ENCODE data around the gene KNCN. TPM values are rescaled to one million over a fixed set of nuclear protein-coding genes. Genes with fewer than 3 reads are reported as not detected.

Gene KNCN
- total RNA-seq, 4 donors from 2014 or later, result not detected

GRCh38 chr1:46554597-46555381, 3.3 kb upstream of the KNCN start:
- Histone ChIP-seq H3K27ac (no peak overlapping the region), H3K4me1 (no peaks in the 10 kb centered on the region), H3K36me3 (no peaks in the 10 kb centered on the region), H3K27me3 (no peaks in the 10 kb centered on the region), H3K4me3 (no peak overlapping the region), H3K9me3 (no peaks in the 10 kb centered on the region)
- intact Hi-C loops (cut with DNase I; ENCODE audit: low total_unique reads), result no loop called here
- no peak for DNase-seq
- TF ChIP-seq CTCF (IDR thresholded peaks at IDR 0.05) (no peak), POLR2A (IDR thresholded peaks at IDR 0.05) (no peak)

DNA sequence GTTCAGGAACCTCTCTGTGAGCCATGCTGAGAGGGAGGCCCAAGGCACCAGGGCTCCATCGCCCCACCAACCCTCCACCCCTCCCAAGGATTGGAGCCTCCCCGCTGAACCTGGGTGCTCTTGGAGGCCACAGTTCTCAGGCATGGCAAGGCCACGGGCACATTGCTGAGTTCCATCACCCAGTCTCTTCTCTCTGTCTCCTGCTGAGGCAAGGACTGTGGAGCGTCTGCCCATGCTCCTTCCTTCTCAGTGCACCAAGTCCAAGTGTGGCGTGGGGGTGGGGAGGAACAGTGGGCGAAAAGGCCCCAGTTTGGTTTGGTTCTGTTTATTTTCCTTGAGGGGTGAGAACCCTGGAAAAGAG, 2.8 kb upstream of the KNCN start:
- no peak for DNase-seq
- Histone ChIP-seq H3K36me3 (no peaks in the 10 kb centered on the region), H3K4me3 (no peak overlapping the region), H3K4me1 (no peaks in the 10 kb centered on the region), H3K27ac (no peak overlapping the region), H3K9me3 (no peaks in the 10 kb centered on the region), H3K27me3 (no peaks in the 10 kb centered on the region)
- TF ChIP-seq CTCF (IDR thresholded peaks at IDR 0.05) (no peak), POLR2A (IDR thresholded peaks at IDR 0.05) (no peak)
- intact Hi-C loops (cut with DNase I; ENCODE audit: low total_unique reads), result no loop called here

DNA sequence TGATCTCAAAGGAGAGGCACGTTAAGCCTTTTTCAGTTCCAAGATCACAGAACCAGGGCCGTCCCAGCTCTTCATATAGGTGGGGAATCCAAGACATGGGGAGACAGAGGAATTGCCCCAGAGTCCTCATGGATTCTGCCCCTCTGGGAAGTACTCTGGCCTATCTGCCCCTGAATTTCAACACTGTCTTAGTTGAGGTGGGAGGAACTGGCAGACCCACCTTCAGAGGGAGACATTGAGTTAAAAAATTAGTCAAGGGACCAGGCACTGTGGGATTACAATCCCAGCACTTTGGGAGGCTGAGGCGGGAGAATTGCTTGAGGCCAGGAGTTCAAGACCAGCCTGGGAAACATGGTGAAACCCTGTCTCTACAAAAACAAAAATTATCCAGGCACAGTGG, 2.1 kb upstream of the KNCN start:
- Histone ChIP-seq H3K27ac (no peak overlapping the region), H3K27me3 (no peaks in the 10 kb centered on the region), H3K4me3 (no peak overlapping the region), H3K9me3 (no peaks in the 10 kb centered on the region), H3K36me3 (no peaks in the 10 kb centered on the region), H3K4me1 (no peaks in the 10 kb centered on the region)
- no peak for DNase-seq
- intact Hi-C loops (cut with DNase I; ENCODE audit: low total_unique reads), result no loop called here
- no peak for TF ChIP-seq POLR2A (IDR thresholded peaks at IDR 0.05)
- no peak for TF ChIP-seq CTCF (IDR thresholded peaks at IDR 0.05)

DNA sequence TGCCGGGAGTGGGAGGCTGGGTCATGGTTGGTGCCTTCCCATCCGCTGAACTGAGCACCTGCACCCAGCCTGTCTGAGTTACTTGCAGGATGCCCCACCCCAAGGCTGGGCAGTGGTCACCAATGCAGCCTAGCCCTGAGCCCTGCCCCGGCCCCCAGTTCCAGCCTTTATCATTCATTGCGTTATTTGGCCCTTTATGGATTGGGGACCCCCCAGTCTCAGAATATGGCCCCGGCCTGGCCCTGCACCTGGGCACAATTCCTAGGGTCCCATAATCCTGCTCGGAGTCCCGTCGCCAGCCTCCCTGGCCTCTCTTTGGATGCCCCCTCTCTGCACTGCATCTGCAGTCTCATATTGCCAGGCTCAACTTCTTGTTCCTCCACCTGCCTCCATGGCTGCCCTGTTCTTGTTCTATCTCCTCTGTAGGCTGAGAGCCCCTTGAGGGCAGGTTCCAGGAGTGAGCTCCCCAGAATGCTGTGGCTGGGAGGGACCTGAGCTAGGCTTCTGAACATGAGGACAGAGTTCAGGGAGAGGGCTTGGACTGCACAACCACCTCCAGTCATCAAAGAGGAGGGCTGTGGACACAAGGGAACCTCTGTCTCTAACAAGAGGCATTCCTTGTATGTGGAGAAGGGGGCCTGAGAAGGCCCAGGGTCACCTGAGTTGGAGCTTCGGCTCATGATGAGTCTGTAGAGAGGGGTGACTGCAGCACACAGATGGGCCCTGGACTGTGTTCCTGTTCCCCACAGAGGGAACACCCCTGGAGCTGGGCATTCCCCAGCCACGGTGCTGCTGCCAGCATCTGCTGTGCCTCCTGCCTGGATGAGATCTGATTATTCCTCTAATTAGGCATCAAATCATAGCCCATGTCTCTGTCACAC, 1.1 kb upstream of the KNCN start:
- intact Hi-C loops (cut with DNase I; ENCODE audit: low total_unique reads), result no loop called here
- no peak for TF ChIP-seq CTCF (IDR thresholded peaks at IDR 0.05)
- Histone ChIP-seq H3K4me1 (no peaks in the 10 kb centered on the region), H3K27me3 (no peaks in the 10 kb centered on the region), H3K27ac (no peak overlapping the region), H3K4me3 (no peak overlapping the region), H3K36me3 (no peaks in the 10 kb centered on the region), H3K9me3 (no peaks in the 10 kb centered on the region)
- DNase-seq, result no peak

DNA sequence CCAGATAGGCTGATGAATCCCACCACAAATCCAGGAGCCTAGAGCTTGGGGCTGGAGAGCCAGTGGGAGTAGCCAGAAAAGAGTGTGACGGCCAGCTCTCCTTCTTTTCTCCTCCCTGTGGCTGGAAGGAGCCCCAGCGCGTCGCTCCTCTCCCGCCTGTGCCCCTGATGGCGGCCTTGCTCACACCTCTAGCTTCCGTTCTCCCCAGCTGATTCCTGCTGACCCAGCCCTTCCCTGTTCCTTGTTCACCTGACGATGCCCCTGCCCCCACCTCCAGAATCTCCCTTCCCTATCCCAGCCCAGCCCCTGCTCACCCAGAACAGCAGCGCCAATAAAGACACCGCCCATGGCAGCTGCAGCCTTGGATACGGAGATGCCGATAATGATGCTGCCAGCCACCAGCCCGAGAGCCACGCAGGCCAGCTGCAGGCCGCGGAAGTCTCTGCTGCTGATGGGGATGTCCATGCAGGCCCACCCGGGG, 656 bp downstream of the KNCN start:
- Histone ChIP-seq H3K36me3 (no peaks in the 10 kb centered on the region), H3K4me3 (no peak overlapping the region), H3K9me3 (no peaks in the 10 kb centered on the region), H3K27me3 (no peaks in the 10 kb centered on the region), H3K27ac (no peak overlapping the region), H3K4me1 (no peaks in the 10 kb centered on the region)
- no peak for DNase-seq
- no peak for TF ChIP-seq CTCF (IDR thresholded peaks at IDR 0.05)
- no peak for TF ChIP-seq POLR2A (IDR thresholded peaks at IDR 0.05)
- intact Hi-C loops (cut with DNase I; ENCODE audit: low total_unique reads), result no loop called here
